Measurements from ENCODE around the gene F12. TPM values are rescaled to one million over a fixed set of nuclear protein-coding genes. Genes with fewer than 3 reads are reported as not detected.

Gene F12
- polyA plus RNA-seq, 1 experiment = 0.35 TPM

- Histone ChIP-seq H3K27ac (ENCODE audit: low read depth, low read length) (no peak overlapping the region), H3K4me3 (ENCODE audit: low read depth, low read length) (no peak overlapping the region), H3K9me3 (ENCODE audit: control insufficient read depth, insufficient read depth, low read length) (no peaks in the 10 kb centered on the region; the same call in 1 of the 2 replicates), H3K27me3 (ENCODE audit: control insufficient read depth, insufficient read depth, low read length) (no peaks in the 10 kb centered on the region)
- DNase-seq (ENCODE audit: low read depth, low spot score) = no peak
- POLR2A ChIA-PET = interaction anchor here (0.6 kb wide), 1 partner anchor 12 kb away, joined by 3 read pairs; no protein-coding TSS in a partner anchor
- CTCF ChIA-PET = interaction anchor here (0.8 to 1.1 kb wide), 4 partner anchors 13 to 49 kb away, joined by 3 to 4 read pairs (median 3); partner anchors contain the start of gene GRK6
- TF ChIP-seq CTCF (IDR thresholded peaks at IDR 0.05; ENCODE audit: low read depth, low read length) = no peak
Observed at GRCh38 chr5:177439518-177440053, 30.2 kb upstream of the F12 start.

- DNase-seq (ENCODE audit: low read depth, low spot score) = no peak
- POLR2A ChIA-PET = no interaction called here
- H3K9me3 ChIP-seq (ENCODE audit: control insufficient read depth, insufficient read depth, low read length) = no peaks in the 10 kb centered on the region; the same call in 1 of the 2 replicates
- no peaks in the 10 kb centered on the region for H3K27me3 ChIP-seq (ENCODE audit: control insufficient read depth, insufficient read depth, low read length)
- CTCF ChIA-PET = no interaction called here
- H3K4me3 ChIP-seq (ENCODE audit: low read depth, low read length) = no peak overlapping the region
- no peak for TF ChIP-seq CTCF (IDR thresholded peaks at IDR 0.05; ENCODE audit: low read depth, low read length)
- H3K27ac ChIP-seq (ENCODE audit: low read depth, low read length) = no peak overlapping the region
Observed at GRCh38 chr5:177438468-177438867, 29.1 kb upstream of the F12 start.

GRCh38 chr5:177437623-177438022 lies 28.3 kb upstream of the F12 start:
- Histone ChIP-seq H3K27ac (ENCODE audit: low read depth, low read length) (no peak overlapping the region), H3K4me3 (ENCODE audit: low read depth, low read length) (no peak overlapping the region), H3K27me3 (ENCODE audit: control insufficient read depth, insufficient read depth, low read length) (no peaks in the 10 kb centered on the region), H3K9me3 (ENCODE audit: control insufficient read depth, insufficient read depth, low read length) (no peaks in the 10 kb centered on the region; the same call in 1 of the 2 replicates)
- ChIA-PET POLR2A (interaction anchor here (0.7 kb wide), 1 partner anchor 48 kb away, joined by 3 read pairs; no protein-coding TSS in a partner anchor), CTCF (interaction anchor here (1.7 kb wide), 1 partner anchor 47 kb away, joined by 7 read pairs; no protein-coding TSS in a partner anchor)
- TF ChIP-seq CTCF (IDR thresholded peaks at IDR 0.05; ENCODE audit: low read depth, low read length) = no peak
- no peak for DNase-seq (ENCODE audit: low read depth, low spot score)

GRCh38 chr5:177435847-177436536 lies 26.6 kb upstream of the F12 start:
- Histone ChIP-seq H3K9me3 (ENCODE audit: control insufficient read depth, insufficient read depth, low read length) (no peaks in the 10 kb centered on the region; the same call in 1 of the 2 replicates), H3K27me3 (ENCODE audit: control insufficient read depth, insufficient read depth, low read length) (no peaks in the 10 kb centered on the region), H3K4me3 (ENCODE audit: low read depth, low read length) (no peak overlapping the region), H3K27ac (ENCODE audit: low read depth, low read length) (no peak overlapping the region)
- POLR2A ChIA-PET = no interaction called here
- no peak for DNase-seq (ENCODE audit: low read depth, low spot score)
- TF ChIP-seq CTCF (IDR thresholded peaks at IDR 0.05; ENCODE audit: low read depth, low read length) = no peak
- CTCF ChIA-PET = no interaction called here

Measured in AG04450 (cell line).